Measurements from ENCODE around the gene TMEM214. TPM values are rescaled to one million over a fixed set of nuclear protein-coding genes. Genes with fewer than 3 reads are reported as not detected.

The TMEM214 gene
- polyA plus RNA-seq, 1 donor from 2014 or later, result 10.3 TPM

- TF ChIP-seq REST (IDR thresholded peaks at IDR 0.05; ENCODE audit: borderline replicate concordance) (no peak), RAD21 (conservative IDR thresholded peaks at IDR 0.05) (no peak)
These were observed 588 bp downstream of the TMEM214 start (continued) for GRCh38 chr2:27033253-27033852.

GRCh38 chr2:27038012-27038411 lies 5.2 kb downstream of the TMEM214 start:
- no peaks in the 10 kb centered on the region for H3K36me3 ChIP-seq (ENCODE audit: insufficient read depth, low read length)
- no peaks in the 10 kb centered on the region for H3K27me3 ChIP-seq (ENCODE audit: insufficient read depth, low read depth, low read length)
- H3K9me3 ChIP-seq (ENCODE audit: low read length), result no peaks in the 10 kb centered on the region
- no peaks in the 10 kb centered on the region for H3F3A ChIP-seq (ENCODE audit: insufficient read depth, low read length, poor library complexity, severe bottlenecking)
- TF ChIP-seq EZH2 (IDR thresholded peaks at IDR 0.05; ENCODE audit: borderline replicate concordance, insufficient read depth, low read length, poor library complexity, severe bottlenecking), result no peak
- TF ChIP-seq SMC3 (conservative IDR thresholded peaks at IDR 0.05; ENCODE audit: poor library complexity), result no peak
- no peak for TF ChIP-seq POLR2AphosphoS5 (IDR thresholded peaks at IDR 0.05)
- TF ChIP-seq RAD21 (conservative IDR thresholded peaks at IDR 0.05), result no peak
- TF ChIP-seq EP300 (conservative IDR thresholded peaks at IDR 0.05; ENCODE audit: poor library complexity, severe bottlenecking), result no peak
- TF ChIP-seq TAF1 (IDR thresholded peaks at IDR 0.05; ENCODE audit: low read depth), result no peak
- no peak for TF ChIP-seq MXI1 (conservative IDR thresholded peaks at IDR 0.05; ENCODE audit: poor library complexity, severe bottlenecking)
- TF ChIP-seq CTCF (IDR thresholded peaks at IDR 0.05; ENCODE audit: poor library complexity, severe bottlenecking), result no peak
- TF ChIP-seq REST (IDR thresholded peaks at IDR 0.05; ENCODE audit: borderline replicate concordance), result no peak
- no peak overlapping the region for H3K4me2 ChIP-seq (ENCODE audit: low read length)
- peaks cover 3% of the 10 kb centered on the region for H3K79me2 ChIP-seq (replicated peaks; ENCODE audit: insufficient read depth, low read length)
- H4K20me1 ChIP-seq (ENCODE audit: insufficient read depth), result no peaks in the 10 kb centered on the region
- H3K9me2 ChIP-seq (ENCODE audit: insufficient read depth, low read length), result no peaks in the 10 kb centered on the region
- H3K27ac ChIP-seq (ENCODE audit: low read length), result no peak overlapping the region
- no peak overlapping the region for H3K9ac ChIP-seq (ENCODE audit: low read length)
- H3K4me3 ChIP-seq (ENCODE audit: low read length), result no peak overlapping the region
- H2AFZ ChIP-seq (ENCODE audit: low read depth, low read length), result no peak overlapping the region
